HepG2 (cell line): ENCODE results near the gene CLPTM1L. TPM values are rescaled to one million over a fixed set of nuclear protein-coding genes. Genes with fewer than 3 reads are reported as not detected.
"Not testable (repeated sequence)": the region's sequence is repeated elsewhere in the genome, so short reads cannot be mapped to it uniquely, and the experiment has no call there.

ENCODE experiments used
- ATAC-seq: fragments of 200-7000 bp; cut with Tn5 transposase; 3 replicates; pipeline ENCODE4 v1.9.1; 2020; ENCODE audit warnings: mild to moderate bottlenecking, moderate library complexity
- BruUV-seq: library from RNA; stranded (reverse); fragments of 400-500 nt; replicated peaks from 2 replicates; lab custom pipeline; 2021; lab: Mats Ljungman, UMichigan
- CTCF ChIA-PET: fragments of 300-600 bp; formaldehyde crosslinking; extraction: SDS; loops from one replicate; lab custom pipeline; 2021; ENCODE audit warnings: low total read pairs, inconsistent platforms, low intra/inter-chr PET ratio; lab: Yijun Ruan, JAX
- POLR2A ChIA-PET: fragments of 350-600 bp; sonication (Branson Sonifier 250); formaldehyde crosslinking; loops from one replicate; lab custom pipeline; 2020; ENCODE audit warnings: antibody characterized with exemption, inconsistent platforms; lab: Yijun Ruan, JAX
- DNase-seq: peaks from one replicate; pipeline ENCODE4 v3.0.0-alpha.2; 2015; ENCODE audit warnings: low spot score
- FAIRE-seq: peaks from 3 replicates; lab custom pipeline; 2011; peaks lifted over from hg19 to GRCh38; lab: Jason Lieb, UNC
- H2AFZ ChIP-seq: one replicate; pipeline ENCODE4 v1.6.1; 2011; ENCODE audit warnings: low read length, inconsistent platforms
- H3K27ac ChIP-seq: fragments of 300-600 bp; 3 replicates; pipeline ENCODE4 v1.8.0; 2011; ENCODE audit warnings: mixed run types, mild to moderate bottlenecking, mixed read lengths, low read length, inconsistent platforms; ENCODE audit not compliant: insufficient read depth; ENCODE audit errors: extremely low read length
- H3K27me3 ChIP-seq, 2 experiments: fragments of 200-600 bp in 1 of 2; 2 replicates in 1 of 2; 3 replicates in 1 of 2; pipeline versions ENCODE4 v1.6.0 to v1.8.0; 2011; ENCODE audit warnings: low read length in 2 of 2, mild to moderate bottlenecking in 2 of 2, moderate library complexity in 2 of 2, inconsistent platforms in 1 of 2; ENCODE audit not compliant: insufficient read depth in 2 of 2, control insufficient read depth in 1 of 2
- H3K36me3 ChIP-seq, 2 experiments: fragments of 200-600 bp in 1 of 2; replicated peaks in 1 of 2; 2 replicates in 1 of 2; 3 replicates in 1 of 2; pipeline versions ENCODE4 v1.5.1 to v1.8.0; 2011; ENCODE audit warnings: low read length in 2 of 2, inconsistent platforms in 1 of 2; ENCODE audit not compliant: insufficient read depth in 2 of 2, control insufficient read depth in 1 of 2
- H3K4me1 ChIP-seq: 2 replicates; pipeline ENCODE4 v1.5.1; 2012; ENCODE audit warnings: low read length, inconsistent platforms; ENCODE audit not compliant: insufficient read depth
- H3K4me2 ChIP-seq: 2 replicates; pipeline ENCODE4 v1.6.0; 2011; ENCODE audit warnings: low read depth, low read length, inconsistent platforms
- H3K4me3 ChIP-seq, 3 experiments: fragments of 200-600 bp in 1 of 3; sonication (generic), shearing (Covaris generic) in 1 of 3; replicated peaks in 1 of 3; 2 replicates each; pipeline ENCODE4 v1.5.1; 2011 to 2016; ENCODE audit warnings: low read length in 3 of 3, inconsistent platforms in 2 of 3, low read depth in 2 of 3, mild to moderate bottlenecking in 2 of 3, control low read depth in 1 of 3, mixed read lengths in 1 of 3; ENCODE audit not compliant: insufficient read depth in 1 of 3
- H3K79me2 ChIP-seq: one replicate; pipeline ENCODE4 v1.6.1; 2011; ENCODE audit warnings: low read length, inconsistent platforms; ENCODE audit not compliant: insufficient read depth
- H3K9ac ChIP-seq: 2 replicates; pipeline ENCODE4 v1.6.0; 2011; ENCODE audit warnings: mild to moderate bottlenecking, low read depth, low read length, inconsistent platforms; ENCODE audit not compliant: insufficient read depth
- H3K9me3 ChIP-seq: 2 replicates; pipeline ENCODE4 v1.5.1; 2012; ENCODE audit warnings: mild to moderate bottlenecking, low read length
- H4K20me1 ChIP-seq: 2 replicates; pipeline ENCODE4 v1.6.0; 2011; ENCODE audit warnings: inconsistent platforms, mild to moderate bottlenecking, low read length, moderate library complexity; ENCODE audit not compliant: insufficient read depth
- ATF7-NPFF ChIP-seq: sonication (generic); formaldehyde crosslinking; IDR thresholded peaks from 2 replicates; pipeline ENCODE4 v1.8.1; 2023; ENCODE audit warnings: mild to moderate bottlenecking, low read depth, missing genetic modification reagents, moderate library complexity
- CREB3 ChIP-seq: sonication (generic); formaldehyde crosslinking; IDR thresholded peaks from 2 replicates; pipeline ENCODE4 v1.5.0; 2020; ENCODE audit warnings: missing genetic modification reagents
- ELF4 ChIP-seq: sonication (generic); formaldehyde crosslinking; IDR thresholded peaks from 2 replicates; pipeline ENCODE4 v1.5.0; 2020; ENCODE audit warnings: missing genetic modification reagents, mild to moderate bottlenecking, moderate library complexity, borderline replicate concordance
- GMEB1 ChIP-seq: sonication (generic); formaldehyde crosslinking; IDR thresholded peaks from 2 replicates; pipeline ENCODE4 v1.5.1; 2020; ENCODE audit warnings: missing genetic modification reagents, mild to moderate bottlenecking, borderline replicate concordance
- MXD4 ChIP-seq: IDR thresholded peaks from 2 replicates; pipeline ENCODE4 v1.6.1; 2016; ENCODE audit warnings: mild to moderate bottlenecking, missing biosample characterization, missing genetic modification reagents
- MZF1 ChIP-seq: sonication (generic); formaldehyde crosslinking; IDR thresholded peaks from 2 replicates; pipeline ENCODE4 v1.8.1; 2023; ENCODE audit warnings: mild to moderate bottlenecking, missing genetic modification reagents, borderline replicate concordance
- PITX1 ChIP-seq: sonication (generic); formaldehyde crosslinking; IDR thresholded peaks from 2 replicates; pipeline ENCODE4 v1.5.1; 2020; ENCODE audit warnings: mild to moderate bottlenecking, missing genetic modification reagents
- PTBP1 ChIP-seq: fragments of 200-400 bp; formaldehyde crosslinking; IDR thresholded peaks from 2 replicates; pipeline ENCODE4 v1.6.1; 2018; ENCODE audit warnings: low read length, low read depth; ENCODE audit not compliant: poor library complexity, severe bottlenecking
- SSRP1 ChIP-seq: IDR thresholded peaks from 2 replicates; pipeline ENCODE4 v1.6.1; 2016; ENCODE audit warnings: control low read depth
- ZFP37 ChIP-seq: sonication (generic); formaldehyde crosslinking; IDR thresholded peaks from 2 replicates; pipeline ENCODE4 v1.4.0; 2020; ENCODE audit warnings: missing genetic modification reagents, borderline replicate concordance
- ZNF552 ChIP-seq: sonication (generic); formaldehyde crosslinking; IDR thresholded peaks from 2 replicates; pipeline ENCODE4 v1.9.0; 2022; ENCODE audit warnings: missing genetic modification reagents, mild to moderate bottlenecking, borderline replicate concordance
- ZNF768 ChIP-seq: sonication (generic); formaldehyde crosslinking; IDR thresholded peaks from 2 replicates; pipeline ENCODE4 v1.4.0; 2020; ENCODE audit warnings: missing genetic modification reagents
- WGBS: methylation state at CpG from one replicate; pipeline ENCODE4 v1.1.6; 2017; ENCODE audit warnings: low lambda C conversion rate; 5-methylcytosine and 5-hydroxymethylcytosine counted together
- in situ Hi-C: cut with HindIII; loops from 2 replicates; pipeline ENCODE4 v1.10.0; 2017; ENCODE audit warnings: low pct_unique_long_range_greater_than_20kb; ENCODE audit not compliant: extremely low pct_ligation_motif_present
- intact Hi-C: fragments of 100-400 bp; cut with micrococcal nuclease; formaldehyde crosslinking; loops from one replicate; pipeline ENCODE4 v1.10.0; 2022; ENCODE audit not compliant: unreplicated experiment
- polyA plus RNA-seq, 8 experiments: library from polyadenylated mRNA; depleted of rRNA in 3 of 8; stranded (reverse) in 7 of 8; unstranded in 1 of 8; fragments of >200 nt; fragmentation: Illumina TruSeq in 4 of 8; extraction: Trizol in 4 of 8; gene quantifications; 2 replicates each; pipeline versions ENCODE4 v1.2.1 to v1.2.3, GENCODE V29; 2011 to 2016; ENCODE audit warnings: low read depth in 4 of 8, missing spikeins in 1 of 8, mixed read lengths in 1 of 8; ENCODE audit not compliant: insufficient read depth in 1 of 8
- total RNA-seq, 5 experiments: library from RNA; depleted of rRNA; stranded (reverse); fragments of >200 nt; fragmentation: Illumina TruSeq; extraction: Trizol; gene quantifications; 2 replicates each; pipeline ENCODE4 v1.2.3, GENCODE V29; 2016; ENCODE audit warnings: low read depth in 1 of 5
- TF ChIP-seq, protein P1 (sequence below): sonication (generic); formaldehyde crosslinking; IDR thresholded peaks from 2 replicates; pipeline ENCODE4 v1.5.0; 2020; ENCODE audit warnings: mild to moderate bottlenecking, missing genetic modification reagents

Gene CLPTM1L
- total and polyA plus RNA-seq, 2 of the 13 experiments (the other 11 are each of a cell fraction or from before 2014, with no cell fraction given), result 80.3 to 124 TPM

DNA sequence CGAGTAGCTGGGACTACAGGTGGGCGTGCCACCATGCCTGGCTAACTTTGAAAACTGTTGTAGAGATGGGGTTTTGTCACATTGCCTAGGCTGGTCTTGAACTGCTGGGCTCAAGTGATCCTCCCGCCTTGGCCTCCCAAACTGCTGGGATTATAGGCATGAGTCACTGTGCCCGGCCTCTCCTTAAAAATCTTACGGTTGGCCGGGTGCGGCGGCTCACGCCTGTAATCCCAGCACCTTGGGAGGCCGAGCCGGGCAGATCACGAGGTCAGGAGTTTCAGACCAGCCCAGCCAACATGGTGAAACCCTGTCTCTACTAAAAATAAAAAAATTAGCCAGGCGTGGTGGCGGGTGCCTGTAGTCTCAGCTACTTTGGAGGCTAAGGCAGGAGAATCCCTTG, 2.2 kb downstream of the CLPTM1L start:
- H3K27ac ChIP-seq, DNase-seq, H2AFZ ChIP-seq, H3K27me3 ChIP-seq, H3K9ac ChIP-seq, H4K20me1 ChIP-seq, H3K4me2 ChIP-seq, CTCF ChIA-PET, in situ Hi-C loops, BruUV-seq, FAIRE-seq, H3K4me3 ChIP-seq, ATAC-seq, intact Hi-C loops, H3K9me3 ChIP-seq, POLR2A ChIA-PET: not testable (repeated sequence)
- WGBS, result 97% methylated on average over 14 of the region's 14 CpGs
- Histone ChIP-seq H3K36me3 (peaks cover 23 to 46% of the 10 kb centered on the region in 2 experiments; a peak in 4 of 5 replicates), H3K79me2 (peaks cover 17% of the 10 kb centered on the region), H3K4me1 (peaks cover 24% of the 10 kb centered on the region)

GRCh38 chr5:1342268-1342667, 2.6 kb downstream of the CLPTM1L start:
- Histone ChIP-seq H3K9ac (no peak overlapping the region), H4K20me1 (no peaks in the 10 kb centered on the region), H3K4me3 (no peak overlapping the region), H3K36me3 (peaks cover 23 to 50% of the 10 kb centered on the region in 2 experiments; a peak in 4 of 5 replicates), H3K27me3 (no peaks in the 10 kb centered on the region), H3K79me2 (peaks cover 17% of the 10 kb centered on the region), H3K9me3 (no peaks in the 10 kb centered on the region), H3K27ac (no peak overlapping the region), H2AFZ (no peak overlapping the region), H3K4me2 (no peak overlapping the region), H3K4me1 (peaks cover 24% of the 10 kb centered on the region)
- DNase-seq, result no peak
- no TSS peak for BruUV-seq
- ATAC-seq, result no peak
- CTCF ChIA-PET, result no interaction called here
- POLR2A ChIA-PET, result no interaction called here
- intact Hi-C loops (no loop called here), in situ Hi-C loops (no loop called here)
- 97% methylated on average over 12 of the region's 12 CpGs for WGBS
- FAIRE-seq, result no peak
- TF ChIP-seq CREB3 (no peak), ATF7-NPFF (no peak), PTBP1 (no peak), MXD4 (CRISPR knock-in tag) (no peak), ZFP37 (no peak), GMEB1 (no peak), PITX1 (CRISPR knock-in tag) (no peak), ELF4 (CRISPR knock-in tag) (no peak), ZNF552 (CRISPR knock-in tag) (no peak), ZNF768 (CRISPR knock-in tag) (no peak), MZF1 (CRISPR knock-in tag) (no peak), SSRP1 (CRISPR knock-in tag) (no peak)
- TF ChIP-seq, protein P1, sequence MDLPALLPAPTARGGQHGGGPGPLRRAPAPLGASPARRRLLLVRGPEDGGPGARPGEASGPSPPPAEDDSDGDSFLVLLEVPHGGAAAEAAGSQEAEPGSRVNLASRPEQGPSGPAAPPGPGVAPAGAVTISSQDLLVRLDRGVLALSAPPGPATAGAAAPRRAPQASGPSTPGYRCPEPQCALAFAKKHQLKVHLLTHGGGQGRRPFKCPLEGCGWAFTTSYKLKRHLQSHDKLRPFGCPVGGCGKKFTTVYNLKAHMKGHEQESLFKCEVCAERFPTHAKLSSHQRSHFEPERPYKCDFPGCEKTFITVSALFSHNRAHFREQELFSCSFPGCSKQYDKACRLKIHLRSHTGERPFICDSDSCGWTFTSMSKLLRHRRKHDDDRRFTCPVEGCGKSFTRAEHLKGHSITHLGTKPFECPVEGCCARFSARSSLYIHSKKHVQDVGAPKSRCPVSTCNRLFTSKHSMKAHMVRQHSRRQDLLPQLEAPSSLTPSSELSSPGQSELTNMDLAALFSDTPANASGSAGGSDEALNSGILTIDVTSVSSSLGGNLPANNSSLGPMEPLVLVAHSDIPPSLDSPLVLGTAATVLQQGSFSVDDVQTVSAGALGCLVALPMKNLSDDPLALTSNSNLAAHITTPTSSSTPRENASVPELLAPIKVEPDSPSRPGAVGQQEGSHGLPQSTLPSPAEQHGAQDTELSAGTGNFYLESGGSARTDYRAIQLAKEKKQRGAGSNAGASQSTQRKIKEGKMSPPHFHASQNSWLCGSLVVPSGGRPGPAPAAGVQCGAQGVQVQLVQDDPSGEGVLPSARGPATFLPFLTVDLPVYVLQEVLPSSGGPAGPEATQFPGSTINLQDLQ (CRISPR knock-in tag), result no peak
